HG02763 (cell line): ENCODE data around the gene HS1BP3.

Experiments
- ATAC-seq: cut with Tn5 transposase; IDR thresholded peaks from one replicate; pipeline ENCODE4 v1.9.1; 2021; ENCODE audit warnings: mild to moderate bottlenecking, moderate library complexity; ENCODE audit not compliant: unreplicated experiment

HS1BP3 gene

GRCh38 chr2:20675701-20676352 lies 24.9 kb upstream of the HS1BP3 start:
- ATAC-seq, result peak; percentile 52

- ATAC-seq, result no peak
Measured at GRCh38 chr2:20674974-20675679, 24.2 kb upstream of the HS1BP3 start.

- ATAC-seq, result no peak
Measured at GRCh38 chr2:20674309-20674965, 23.5 kb upstream of the HS1BP3 start.

GRCh38 chr2:20673686-20674308 lies 22.9 kb upstream of the HS1BP3 start:
- no peak for ATAC-seq

- ATAC-seq, result no peak
Measured at GRCh38 chr2:20672201-20672951, 21.5 kb upstream of the HS1BP3 start.

GRCh38 chr2:20671736-20672080 lies 20.8 kb upstream of the HS1BP3 start:
- ATAC-seq, result no peak

- ATAC-seq, result no peak
Measured at GRCh38 chr2:20671036-20671735, 20.3 kb upstream of the HS1BP3 start.

GRCh38 chr2:20670315-20671035 lies 19.6 kb upstream of the HS1BP3 start:
- ATAC-seq, result no peak

GRCh38 chr2:20669562-20670314 lies 18.8 kb upstream of the HS1BP3 start:
- ATAC-seq, result no peak

GRCh38 chr2:20668871-20669475 lies 18.1 kb upstream of the HS1BP3 start:
- ATAC-seq, result no peak

- no peak for ATAC-seq
Measured at GRCh38 chr2:20668451-20668850, 17.6 kb upstream of the HS1BP3 start.

GRCh38 chr2:20667531-20668401 lies 16.9 kb upstream of the HS1BP3 start:
- no peak for ATAC-seq

GRCh38 chr2:20667151-20667530 lies 16.2 kb upstream of the HS1BP3 start:
- ATAC-seq, result no peak

- no peak for ATAC-seq
Measured at GRCh38 chr2:20666304-20667150, 15.6 kb upstream of the HS1BP3 start, which contains the start of gene GDF7. TSS of gene GDF7 (plus strand) at chr2:20667144. CDS start at chr2:20667240, 96 bp downstream.

- no peak for ATAC-seq
Measured at GRCh38 chr2:20666005-20666303, 15.1 kb upstream of the HS1BP3 start.

- no peak for ATAC-seq
Measured at GRCh38 chr2:20665243-20666004, 14.5 kb upstream of the HS1BP3 start.
